Fibroblast of lung (primary cell): ENCODE measurements around the gene CAMTA1.

ENCODE experiments used
- EZH2 ChIP-seq: IDR thresholded peaks from 2 replicates; pipeline ENCODE4 v1.5.1; 2012; ENCODE audit warnings: low read length, control low read depth, mild to moderate bottlenecking; ENCODE audit errors: missing control alignments
- TF ChIP-seq, protein P1 (sequence below), 2 donors: IDR thresholded peaks in 1 of 2; conservative IDR thresholded peaks in 1 of 2; 1 replicate in 1 of 2; 2 replicates in 1 of 2; pipeline ENCODE4 v1.5.1; 2011 to 2012; ENCODE audit warnings: low read length in 2 of 2, control low read depth in 1 of 2, inconsistent platforms in 1 of 2, low read depth in 1 of 2, mild to moderate bottlenecking in 1 of 2

DNA sequence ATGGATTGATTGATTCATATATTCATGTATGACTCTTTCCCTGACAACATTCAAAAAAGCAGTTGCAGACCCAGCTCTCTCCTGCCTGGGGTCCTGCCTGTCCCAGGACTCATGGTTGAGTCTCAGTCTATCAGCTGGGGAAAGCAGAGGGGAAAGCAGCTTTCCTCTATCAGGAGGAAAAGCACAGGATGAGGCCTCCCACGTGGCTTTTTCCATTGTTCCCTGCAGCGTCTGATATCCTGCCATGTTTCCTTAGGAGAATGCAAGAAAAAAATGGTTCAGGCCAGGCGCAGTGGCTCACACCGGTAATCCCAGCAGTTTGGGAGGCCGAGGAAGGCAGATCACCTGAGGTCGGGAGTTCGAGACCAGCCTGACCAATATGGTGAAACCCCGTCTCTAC lies 852.8 kb downstream of the CAMTA1 start:
- TF ChIP-seq, protein P1, sequence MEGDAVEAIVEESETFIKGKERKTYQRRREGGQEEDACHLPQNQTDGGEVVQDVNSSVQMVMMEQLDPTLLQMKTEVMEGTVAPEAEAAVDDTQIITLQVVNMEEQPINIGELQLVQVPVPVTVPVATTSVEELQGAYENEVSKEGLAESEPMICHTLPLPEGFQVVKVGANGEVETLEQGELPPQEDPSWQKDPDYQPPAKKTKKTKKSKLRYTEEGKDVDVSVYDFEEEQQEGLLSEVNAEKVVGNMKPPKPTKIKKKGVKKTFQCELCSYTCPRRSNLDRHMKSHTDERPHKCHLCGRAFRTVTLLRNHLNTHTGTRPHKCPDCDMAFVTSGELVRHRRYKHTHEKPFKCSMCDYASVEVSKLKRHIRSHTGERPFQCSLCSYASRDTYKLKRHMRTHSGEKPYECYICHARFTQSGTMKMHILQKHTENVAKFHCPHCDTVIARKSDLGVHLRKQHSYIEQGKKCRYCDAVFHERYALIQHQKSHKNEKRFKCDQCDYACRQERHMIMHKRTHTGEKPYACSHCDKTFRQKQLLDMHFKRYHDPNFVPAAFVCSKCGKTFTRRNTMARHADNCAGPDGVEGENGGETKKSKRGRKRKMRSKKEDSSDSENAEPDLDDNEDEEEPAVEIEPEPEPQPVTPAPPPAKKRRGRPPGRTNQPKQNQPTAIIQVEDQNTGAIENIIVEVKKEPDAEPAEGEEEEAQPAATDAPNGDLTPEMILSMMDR (conservative IDR thresholded peaks at IDR 0.05 in 1 of 2, IDR thresholded peaks at IDR 0.05 in 1 of 2; ENCODE audit: low read depth in 1 of 2, low read length in 2 of 2) = no peak
- TF ChIP-seq EZH2 = no peak
